ENCODE results near the gene SYPL2. TPM values are rescaled to one million over a fixed set of nuclear protein-coding genes. Genes with fewer than 3 reads are reported as not detected.

The SYPL2 gene
- total and polyA plus RNA-seq, 2 donors (not counting 1 experiment from before 2014, with no cell fraction given) = 1.7 to 1.8 TPM

DNA sequence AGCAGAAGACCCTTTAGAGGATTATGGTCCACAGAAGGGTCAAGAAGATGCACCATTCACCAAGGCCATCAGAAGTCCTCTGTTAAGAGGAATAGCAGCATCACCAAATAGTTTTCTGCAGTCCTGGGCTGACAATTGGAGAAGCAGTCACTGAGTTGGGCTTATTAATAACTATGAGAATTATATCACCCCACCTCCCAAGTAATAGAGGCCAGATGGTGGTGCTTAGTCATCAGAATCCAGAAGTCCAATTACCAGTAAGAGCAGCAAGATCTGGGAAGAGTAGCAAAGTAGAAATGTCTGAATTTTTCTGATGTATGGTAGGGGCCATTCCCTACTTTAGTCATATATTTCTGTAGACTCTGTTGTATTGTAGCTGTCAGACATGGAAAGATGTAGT is 34.0 kb upstream of the SYPL2 start:
- peak; percentile 23 to 39 for DNase-seq (ENCODE audit: low read depth in 2 of 2)
- Histone ChIP-seq H3K79me2 (ENCODE audit: control insufficient read depth, insufficient read depth, low read length) (peaks cover 3% of the 10 kb centered on the region), H3K4me1 (ENCODE audit: control insufficient read depth, extremely low read depth, insufficient read depth, low read length) (peaks cover 3% of the 10 kb centered on the region), H3K27me3 (ENCODE audit: control insufficient read depth, insufficient read depth, low read length) (no peaks in the 10 kb centered on the region), H3K9ac (ENCODE audit: insufficient read depth, low read length) (no peak overlapping the region), H3K4me2 (ENCODE audit: extremely low read depth, insufficient read depth, low read length) (no peak overlapping the region), H4K20me1 (ENCODE audit: control insufficient read depth, extremely low read depth, insufficient read depth, low read length) (no peaks in the 10 kb centered on the region), H3K27ac (ENCODE audit: insufficient read depth, low read length) (no peak overlapping the region), H2AFZ (ENCODE audit: low read length) (no peak overlapping the region), H3K4me3 (replicated peaks in 1 of 4; ENCODE audit: control extremely low read depth in 1 of 4, insufficient read depth in 1 of 4, low read depth in 3 of 4, low read length in 4 of 4) (no peak overlapping the region), H3K36me3 (ENCODE audit: control insufficient read depth, insufficient read depth, low read length) (no peaks in the 10 kb centered on the region), H3K9me3 (ENCODE audit: control insufficient read depth, insufficient read depth, low read depth, low read length) (no peaks in the 10 kb centered on the region)
- TF ChIP-seq, protein P1, sequence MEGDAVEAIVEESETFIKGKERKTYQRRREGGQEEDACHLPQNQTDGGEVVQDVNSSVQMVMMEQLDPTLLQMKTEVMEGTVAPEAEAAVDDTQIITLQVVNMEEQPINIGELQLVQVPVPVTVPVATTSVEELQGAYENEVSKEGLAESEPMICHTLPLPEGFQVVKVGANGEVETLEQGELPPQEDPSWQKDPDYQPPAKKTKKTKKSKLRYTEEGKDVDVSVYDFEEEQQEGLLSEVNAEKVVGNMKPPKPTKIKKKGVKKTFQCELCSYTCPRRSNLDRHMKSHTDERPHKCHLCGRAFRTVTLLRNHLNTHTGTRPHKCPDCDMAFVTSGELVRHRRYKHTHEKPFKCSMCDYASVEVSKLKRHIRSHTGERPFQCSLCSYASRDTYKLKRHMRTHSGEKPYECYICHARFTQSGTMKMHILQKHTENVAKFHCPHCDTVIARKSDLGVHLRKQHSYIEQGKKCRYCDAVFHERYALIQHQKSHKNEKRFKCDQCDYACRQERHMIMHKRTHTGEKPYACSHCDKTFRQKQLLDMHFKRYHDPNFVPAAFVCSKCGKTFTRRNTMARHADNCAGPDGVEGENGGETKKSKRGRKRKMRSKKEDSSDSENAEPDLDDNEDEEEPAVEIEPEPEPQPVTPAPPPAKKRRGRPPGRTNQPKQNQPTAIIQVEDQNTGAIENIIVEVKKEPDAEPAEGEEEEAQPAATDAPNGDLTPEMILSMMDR (conservative IDR thresholded peaks at IDR 0.05 in 1 of 2, IDR thresholded peaks at IDR 0.05 in 1 of 2; ENCODE audit: low read depth in 1 of 2, low read length in 2 of 2) = no peak
- TF ChIP-seq EZH2 (IDR thresholded peaks at IDR 0.05; ENCODE audit: low read length, missing control alignments) = no peak

DNA sequence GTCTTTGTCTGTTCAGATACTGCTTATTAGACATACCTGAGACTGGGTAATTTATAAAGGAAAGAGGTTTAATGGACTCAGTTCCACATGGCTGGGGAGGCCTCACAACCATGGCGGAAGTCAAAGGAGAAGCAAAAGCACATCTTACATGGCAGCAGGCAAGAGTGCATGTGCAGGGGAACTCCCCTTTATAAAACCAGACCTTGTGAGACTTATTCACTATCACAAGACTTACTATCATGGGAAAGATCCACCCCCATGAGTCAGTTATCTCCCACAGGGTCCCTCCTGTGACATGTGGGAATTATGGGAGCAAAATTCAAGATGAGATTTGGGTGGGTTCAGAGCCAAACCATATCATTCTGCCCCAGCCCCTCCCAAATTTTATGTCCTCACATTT is 33.0 kb upstream of the SYPL2 start:
- H3K4me1 ChIP-seq (ENCODE audit: control insufficient read depth, extremely low read depth, insufficient read depth, low read length) = peaks cover 6% of the 10 kb centered on the region
- no peaks in the 10 kb centered on the region for H3K79me2 ChIP-seq (ENCODE audit: control insufficient read depth, insufficient read depth, low read length)
- no peak overlapping the region for H3K4me3 ChIP-seq (replicated peaks in 1 of 4; ENCODE audit: control extremely low read depth in 1 of 4, insufficient read depth in 1 of 4, low read depth in 3 of 4, low read length in 4 of 4)
- H3K27ac ChIP-seq (ENCODE audit: insufficient read depth, low read length) = no peak overlapping the region
- no peaks in the 10 kb centered on the region for H3K36me3 ChIP-seq (ENCODE audit: control insufficient read depth, insufficient read depth, low read length)
- DNase-seq (ENCODE audit: low read depth in 2 of 2) = no peak
- H3K27me3 ChIP-seq (ENCODE audit: control insufficient read depth, insufficient read depth, low read length) = no peaks in the 10 kb centered on the region
- TF ChIP-seq, protein P1 (conservative IDR thresholded peaks at IDR 0.05 in 1 of 2, IDR thresholded peaks at IDR 0.05 in 1 of 2; ENCODE audit: low read depth in 1 of 2, low read length in 2 of 2) = no peak
- TF ChIP-seq EZH2 (IDR thresholded peaks at IDR 0.05; ENCODE audit: low read length, missing control alignments) = no peak
- H3K9ac ChIP-seq (ENCODE audit: insufficient read depth, low read length) = no peak overlapping the region
- no peaks in the 10 kb centered on the region for H4K20me1 ChIP-seq (ENCODE audit: control insufficient read depth, extremely low read depth, insufficient read depth, low read length)
- no peaks in the 10 kb centered on the region for H3K9me3 ChIP-seq (ENCODE audit: control insufficient read depth, insufficient read depth, low read depth, low read length)
- no peak overlapping the region for H3K4me2 ChIP-seq (ENCODE audit: extremely low read depth, insufficient read depth, low read length)
- H2AFZ ChIP-seq (ENCODE audit: low read length) = no peak overlapping the region

DNA sequence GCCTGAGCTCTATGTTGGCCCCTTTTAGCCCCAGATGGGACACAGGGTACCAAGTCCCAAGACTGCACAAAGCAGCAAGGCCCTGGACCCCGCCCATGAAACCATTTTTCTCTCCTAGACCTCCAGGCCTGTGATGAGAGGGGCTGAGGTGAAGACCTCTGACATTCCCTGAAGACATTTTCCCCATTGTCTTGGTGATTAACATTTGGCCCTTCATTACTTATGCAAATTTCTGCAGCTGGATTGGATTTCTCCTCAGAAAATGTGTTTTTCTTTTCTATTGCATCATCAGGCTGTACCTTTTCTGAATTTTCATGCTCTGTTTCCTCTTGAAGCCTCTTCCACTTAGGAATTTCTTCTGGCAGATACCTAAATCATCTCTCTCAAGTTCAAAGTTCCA is 31.9 kb upstream of the SYPL2 start:
- H3K79me2 ChIP-seq (ENCODE audit: control insufficient read depth, insufficient read depth, low read length) = no peaks in the 10 kb centered on the region
- H3K9me3 ChIP-seq (ENCODE audit: control insufficient read depth, insufficient read depth, low read depth, low read length) = no peaks in the 10 kb centered on the region
- peaks cover 13% of the 10 kb centered on the region for H3K4me1 ChIP-seq (ENCODE audit: control insufficient read depth, extremely low read depth, insufficient read depth, low read length)
- no peak overlapping the region for H3K27ac ChIP-seq (ENCODE audit: insufficient read depth, low read length)
- no peak overlapping the region for H2AFZ ChIP-seq (ENCODE audit: low read length)
- H3K4me3 ChIP-seq (replicated peaks in 1 of 4; ENCODE audit: control extremely low read depth in 1 of 4, insufficient read depth in 1 of 4, low read depth in 3 of 4, low read length in 4 of 4) = no peak overlapping the region
- no peaks in the 10 kb centered on the region for H4K20me1 ChIP-seq (ENCODE audit: control insufficient read depth, extremely low read depth, insufficient read depth, low read length)
- TF ChIP-seq, protein P1 (conservative IDR thresholded peaks at IDR 0.05 in 1 of 2, IDR thresholded peaks at IDR 0.05 in 1 of 2; ENCODE audit: low read depth in 1 of 2, low read length in 2 of 2) = no peak
- no peak for TF ChIP-seq EZH2 (IDR thresholded peaks at IDR 0.05; ENCODE audit: low read length, missing control alignments)
- no peak overlapping the region for H3K4me2 ChIP-seq (ENCODE audit: extremely low read depth, insufficient read depth, low read length)
- no peak overlapping the region for H3K9ac ChIP-seq (ENCODE audit: insufficient read depth, low read length)
- H3K27me3 ChIP-seq (ENCODE audit: control insufficient read depth, insufficient read depth, low read length) = no peaks in the 10 kb centered on the region
- no peaks in the 10 kb centered on the region for H3K36me3 ChIP-seq (ENCODE audit: control insufficient read depth, insufficient read depth, low read length)
- no peak for DNase-seq (ENCODE audit: low read depth in 2 of 2)
